ENCODE results near the gene SOWAHB. TPM values are rescaled to one million over a fixed set of nuclear protein-coding genes. Genes with fewer than 3 reads are reported as not detected.

The SOWAHB gene
- total RNA-seq, 1 donor from 2014 or later, result 0.75 TPM

DNA sequence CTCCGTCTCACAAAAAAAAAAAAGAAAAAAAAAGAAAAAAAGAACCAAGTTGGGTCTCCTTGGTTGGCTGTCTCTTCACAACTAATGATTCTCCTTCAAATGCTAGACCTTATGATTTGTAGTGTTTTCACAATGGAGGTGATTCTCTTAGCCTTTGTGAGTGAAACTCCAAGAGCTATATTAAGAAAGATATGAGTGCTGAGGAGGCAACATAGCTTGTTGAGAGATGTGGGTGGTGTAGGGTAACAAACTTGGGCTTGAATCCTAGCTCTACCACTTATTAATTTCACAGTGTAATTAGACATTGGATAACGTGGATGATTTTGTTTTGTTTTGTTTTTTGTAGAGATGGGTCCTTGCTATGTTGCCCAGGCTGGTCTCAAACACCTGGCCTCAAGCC, 41.2 kb upstream of the SOWAHB start:
- Mint-ChIP-seq H3K27ac (ENCODE audit: unreplicated experiment) (no peak overlapping the region), H3K27me3 (ENCODE audit: unreplicated experiment) (no peaks in the 10 kb centered on the region), H3K9me3 (ENCODE audit: unreplicated experiment) (peaks cover 18% of the 10 kb centered on the region), H3K4me3 (ENCODE audit: unreplicated experiment) (no peak overlapping the region), H3K4me1 (ENCODE audit: unreplicated experiment) (peaks cover 2% of the 10 kb centered on the region), H3K36me3 (ENCODE audit: unreplicated experiment) (peaks cover 25% of the 10 kb centered on the region)
- no peak for DNase-seq (ENCODE audit: extremely low spot score, unreplicated experiment)
- no peak for TF ChIP-seq CTCF (IDR thresholded peaks at IDR 0.05)

DNA sequence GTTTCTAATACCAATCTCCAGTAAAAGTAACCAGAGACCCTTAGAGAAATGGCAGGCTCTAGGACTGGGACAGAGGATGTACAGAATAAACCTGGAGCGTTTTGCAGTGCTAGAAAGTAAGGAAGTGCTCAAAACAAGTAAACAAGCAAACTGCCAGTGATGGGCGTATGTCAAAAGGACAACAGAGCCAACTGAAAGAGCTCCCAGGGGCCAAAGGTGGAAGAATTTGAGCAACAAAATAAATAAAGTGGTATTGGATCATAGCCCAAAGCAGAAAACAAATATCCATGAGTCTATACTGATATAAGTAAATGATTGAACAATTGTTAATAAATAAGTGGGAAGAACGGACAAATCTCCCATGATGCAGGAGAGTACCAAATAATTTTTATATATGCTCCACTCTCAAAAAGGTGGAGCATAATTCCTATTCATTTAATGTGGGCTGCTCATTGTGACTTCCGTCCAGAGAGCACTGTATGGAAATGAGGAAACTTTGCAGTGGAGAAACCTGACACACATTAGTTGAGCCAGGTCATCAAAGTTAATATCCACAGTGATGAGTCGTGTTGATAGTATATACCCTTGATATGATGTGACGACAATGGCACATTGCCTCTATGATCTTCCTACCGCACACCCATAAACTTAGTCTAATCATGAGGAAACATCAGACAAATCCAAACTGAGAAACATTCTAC, 33.8 kb upstream of the SOWAHB start:
- no peaks in the 10 kb centered on the region for H3K27me3 Mint-ChIP-seq (ENCODE audit: unreplicated experiment)
- H3K9me3 Mint-ChIP-seq (ENCODE audit: unreplicated experiment), result peaks cover 5% of the 10 kb centered on the region
- no peaks in the 10 kb centered on the region for H3K36me3 Mint-ChIP-seq (ENCODE audit: unreplicated experiment)
- no peaks in the 10 kb centered on the region for H3K4me1 Mint-ChIP-seq (ENCODE audit: unreplicated experiment)
- no peak for DNase-seq (ENCODE audit: extremely low spot score, unreplicated experiment)
- H3K27ac Mint-ChIP-seq (ENCODE audit: unreplicated experiment), result no peak overlapping the region
- no peak for TF ChIP-seq CTCF (IDR thresholded peaks at IDR 0.05)
- H3K4me3 Mint-ChIP-seq (ENCODE audit: unreplicated experiment), result no peak overlapping the region

DNA sequence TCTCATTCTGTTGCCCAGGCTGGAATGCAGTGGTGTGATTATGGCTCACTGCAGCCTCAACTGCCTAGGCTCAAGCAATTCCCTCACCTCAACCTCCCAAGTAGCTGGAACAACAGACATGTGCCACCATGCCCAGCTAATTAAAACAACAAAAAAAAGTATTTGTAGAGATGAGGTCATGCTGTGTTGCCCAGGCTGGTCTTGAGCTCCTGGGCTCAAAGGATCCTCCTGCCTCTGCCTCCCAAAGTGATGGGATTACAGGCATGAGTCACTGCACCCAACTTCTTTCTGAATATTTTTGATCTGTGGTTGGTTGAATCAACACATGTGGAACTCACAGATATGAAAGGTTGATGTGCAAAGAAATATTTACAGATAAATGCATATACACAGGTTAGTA, 33.1 kb upstream of the SOWAHB start:
- Mint-ChIP-seq H3K4me3 (ENCODE audit: unreplicated experiment) (no peak overlapping the region), H3K9me3 (ENCODE audit: unreplicated experiment) (no peaks in the 10 kb centered on the region), H3K36me3 (ENCODE audit: unreplicated experiment) (no peaks in the 10 kb centered on the region), H3K27ac (ENCODE audit: unreplicated experiment) (no peak overlapping the region), H3K27me3 (ENCODE audit: unreplicated experiment) (no peaks in the 10 kb centered on the region), H3K4me1 (ENCODE audit: unreplicated experiment) (no peaks in the 10 kb centered on the region)
- DNase-seq (ENCODE audit: extremely low spot score, unreplicated experiment), result no peak
- TF ChIP-seq CTCF (IDR thresholded peaks at IDR 0.05), result no peak

- Mint-ChIP-seq H3K4me1 (ENCODE audit: unreplicated experiment) (no peaks in the 10 kb centered on the region), H3K4me3 (ENCODE audit: unreplicated experiment) (no peak overlapping the region), H3K36me3 (ENCODE audit: unreplicated experiment) (no peaks in the 10 kb centered on the region), H3K27me3 (ENCODE audit: unreplicated experiment) (no peaks in the 10 kb centered on the region), H3K27ac (ENCODE audit: unreplicated experiment) (no peak overlapping the region), H3K9me3 (ENCODE audit: unreplicated experiment) (no peaks in the 10 kb centered on the region)
- DNase-seq (ENCODE audit: extremely low spot score, unreplicated experiment), result no peak
- TF ChIP-seq CTCF (IDR thresholded peaks at IDR 0.05), result no peak
Observed at GRCh38 chr4:76930685-76931084, 32.7 kb upstream of the SOWAHB start.

- Mint-ChIP-seq H3K27ac (ENCODE audit: unreplicated experiment) (no peak overlapping the region), H3K4me1 (ENCODE audit: unreplicated experiment) (no peaks in the 10 kb centered on the region), H3K4me3 (ENCODE audit: unreplicated experiment) (no peak overlapping the region), H3K9me3 (ENCODE audit: unreplicated experiment) (no peaks in the 10 kb centered on the region), H3K36me3 (ENCODE audit: unreplicated experiment) (no peaks in the 10 kb centered on the region), H3K27me3 (ENCODE audit: unreplicated experiment) (no peaks in the 10 kb centered on the region)
- TF ChIP-seq CTCF (IDR thresholded peaks at IDR 0.05), result no peak
- no peak for DNase-seq (ENCODE audit: extremely low spot score, unreplicated experiment)
Observed at GRCh38 chr4:76926841-76927240, 28.9 kb upstream of the SOWAHB start.
